ENCODE measurements around the gene BHLHA9.
"Not testable (repeated sequence)": the region's sequence is repeated elsewhere in the genome, so short reads cannot be mapped to it uniquely, and the experiment has no call there.

BHLHA9 gene

DNA sequence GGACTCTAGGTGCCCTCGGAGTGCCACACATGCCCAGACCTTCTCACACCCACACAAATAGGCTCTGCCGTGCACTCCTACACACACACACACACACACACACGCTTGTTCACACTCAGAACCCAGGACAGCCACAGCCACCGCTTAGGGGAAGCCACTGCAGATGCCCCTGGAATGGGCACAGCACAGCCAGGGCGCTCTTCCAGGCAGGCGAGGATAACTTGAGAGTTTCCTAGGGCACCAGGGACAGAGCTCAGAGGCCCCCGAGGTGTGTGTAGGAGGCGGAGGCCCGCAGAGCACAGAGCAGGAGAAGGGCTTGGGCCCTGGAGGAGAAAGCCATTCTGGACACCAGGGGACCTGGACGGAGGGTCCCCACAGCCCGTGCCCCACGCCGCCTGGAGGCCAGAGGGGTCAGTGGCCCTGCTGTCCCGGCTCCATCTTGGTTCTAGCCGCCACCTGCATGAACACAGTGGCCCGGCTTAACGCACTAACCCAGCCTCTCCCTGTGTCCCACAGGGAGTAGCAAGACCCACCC, 30.2 kb downstream of the BHLHA9 start:
- DNase-seq (ENCODE audit: low spot score) = no peak

DNA sequence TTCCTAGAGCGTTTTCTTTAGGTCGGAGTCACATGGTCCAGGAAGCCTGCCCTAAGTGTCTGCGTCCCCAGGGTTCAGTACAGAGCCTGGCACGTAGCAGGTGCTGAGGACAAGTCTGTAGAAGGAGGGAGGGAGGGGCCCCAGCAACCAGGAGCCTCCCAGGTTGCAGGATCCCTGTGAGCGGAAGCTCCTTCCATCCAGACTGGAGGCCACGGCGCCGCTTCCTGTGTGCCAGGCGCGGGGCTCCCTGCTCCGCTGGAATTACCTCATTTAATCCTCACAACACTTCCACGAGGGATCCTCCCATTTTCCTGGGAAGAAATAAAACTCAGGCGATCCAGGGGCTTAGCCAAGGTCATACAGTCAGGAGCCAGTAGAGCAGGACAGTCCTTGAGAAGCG, 31.3 kb downstream of the BHLHA9 start:
- DNase-seq (ENCODE audit: low spot score) = no peak

DNA sequence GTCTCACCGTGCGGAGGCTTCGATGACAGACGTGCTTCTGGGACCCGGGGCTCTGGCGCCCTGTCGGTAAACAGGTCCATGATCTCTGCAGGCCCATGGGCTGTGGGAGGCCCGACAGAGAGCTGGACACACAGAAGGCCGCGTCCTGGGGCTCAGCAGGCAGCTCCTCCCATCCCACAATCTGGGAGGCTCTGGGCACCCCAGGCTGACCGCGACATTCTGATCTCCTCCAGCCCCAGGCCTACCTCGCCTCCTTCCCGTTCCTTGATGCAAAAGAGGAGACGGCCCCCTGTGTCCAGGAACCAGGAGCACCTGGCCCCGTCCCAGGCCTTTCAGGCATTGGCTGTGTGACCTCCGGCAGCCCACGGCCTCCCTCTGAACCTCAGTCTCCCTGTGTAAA, 32.5 kb downstream of the BHLHA9 start:
- no peak for DNase-seq (ENCODE audit: low spot score)

DNA sequence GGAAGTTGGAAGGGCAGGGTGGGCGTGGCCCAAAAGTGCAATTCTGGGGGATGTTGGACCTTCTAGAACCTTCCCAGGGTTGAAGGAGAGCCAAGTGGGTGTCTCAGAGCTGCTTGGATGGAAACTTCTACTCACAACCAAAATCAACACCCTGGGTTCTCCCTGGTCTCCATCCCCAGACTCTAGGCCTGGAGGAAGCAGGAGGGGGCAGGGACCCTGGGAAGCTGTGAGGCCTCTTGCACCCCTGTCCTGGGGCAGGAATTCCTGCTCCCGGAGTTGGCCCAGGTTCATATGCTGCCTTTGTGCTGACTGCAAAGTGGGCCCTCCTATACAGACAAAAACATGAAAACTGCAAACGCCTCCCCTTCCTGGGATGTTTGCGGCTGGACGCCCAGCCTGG, 34.3 kb downstream of the BHLHA9 start:
- no peak for DNase-seq (ENCODE audit: low spot score)

DNA sequence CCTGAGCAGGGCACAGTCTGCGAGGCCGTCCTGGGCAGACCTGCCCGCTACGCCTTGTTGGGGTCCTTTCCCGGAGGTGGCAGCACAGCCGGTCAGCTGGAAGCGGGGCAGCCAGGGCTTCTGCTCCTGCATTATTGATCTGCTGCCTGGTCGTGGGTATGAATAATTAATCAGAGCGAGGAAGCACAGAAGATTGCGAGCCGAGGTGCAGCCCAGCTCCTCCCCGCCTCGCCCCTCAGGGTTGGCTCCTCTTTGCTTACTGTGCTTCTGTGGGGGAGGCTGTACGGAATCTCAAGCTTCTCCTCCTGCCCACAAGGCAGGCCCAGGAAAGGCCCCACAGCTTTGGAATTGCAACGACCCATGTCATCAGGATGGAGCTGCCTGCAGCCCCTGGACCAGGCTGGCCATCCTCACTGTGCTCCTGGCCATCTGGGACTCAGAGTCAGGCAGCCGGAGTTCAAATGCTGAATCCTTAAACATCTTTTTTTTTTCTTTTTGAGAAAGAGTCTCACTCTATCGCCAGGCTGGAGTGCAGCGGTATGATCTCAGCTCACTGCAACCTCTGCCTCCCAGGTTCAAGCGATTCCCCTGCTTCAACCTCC, 34.8 kb downstream of the BHLHA9 start:
- no peak for DNase-seq (ENCODE audit: low spot score)

DNA sequence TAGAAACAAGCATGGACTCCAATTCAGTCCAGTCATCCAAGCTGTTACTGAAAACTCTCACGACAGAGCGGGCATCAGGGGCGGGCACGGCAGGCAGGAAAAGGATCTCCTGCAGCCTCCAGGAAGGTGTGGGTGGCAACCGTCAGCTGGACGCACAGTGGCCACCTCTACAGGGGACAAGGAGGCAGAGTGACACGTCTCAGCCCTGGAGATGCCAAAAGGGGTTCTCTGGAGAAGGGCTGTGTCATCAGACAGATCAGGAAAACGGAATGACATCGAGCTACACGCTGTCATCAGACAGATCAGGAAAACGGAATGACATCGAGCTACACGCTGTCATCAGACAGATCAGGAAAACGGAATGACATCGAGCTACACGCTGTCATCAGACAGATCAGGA, 37.6 kb downstream of the BHLHA9 start:
- DNase-seq (ENCODE audit: low spot score) = not testable (repeated sequence)

DNA sequence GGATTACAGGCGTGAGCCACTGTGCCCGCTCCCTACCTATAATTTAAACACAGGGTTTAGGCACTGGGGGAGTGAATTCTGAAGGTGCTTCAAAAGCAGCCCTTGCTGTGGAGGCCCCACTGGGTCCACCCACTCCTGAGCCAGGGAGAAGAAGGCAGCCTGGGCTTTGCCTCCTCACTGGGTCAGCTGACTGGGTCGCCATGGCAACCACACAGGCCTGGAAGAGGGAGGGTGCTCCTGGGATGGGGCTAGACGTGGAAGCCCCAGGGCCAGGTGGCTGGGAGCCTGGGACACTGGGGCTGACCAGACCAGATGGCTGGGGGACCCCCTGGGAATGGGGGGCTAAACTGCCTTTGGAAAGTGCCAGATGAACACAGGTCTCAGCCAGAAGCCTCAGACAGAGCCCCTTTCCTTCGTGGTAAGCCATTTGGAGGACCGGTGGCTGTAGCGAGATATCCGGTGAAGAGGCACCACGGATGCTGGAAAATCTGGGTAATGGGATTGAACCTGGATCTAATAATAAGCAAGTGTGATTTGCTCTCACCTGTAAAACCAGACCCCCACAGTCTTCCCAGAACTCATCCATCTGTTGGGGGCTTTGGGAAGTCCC, 42.1 kb downstream of the BHLHA9 start:
- no peak for DNase-seq (ENCODE audit: low spot score)

DNA sequence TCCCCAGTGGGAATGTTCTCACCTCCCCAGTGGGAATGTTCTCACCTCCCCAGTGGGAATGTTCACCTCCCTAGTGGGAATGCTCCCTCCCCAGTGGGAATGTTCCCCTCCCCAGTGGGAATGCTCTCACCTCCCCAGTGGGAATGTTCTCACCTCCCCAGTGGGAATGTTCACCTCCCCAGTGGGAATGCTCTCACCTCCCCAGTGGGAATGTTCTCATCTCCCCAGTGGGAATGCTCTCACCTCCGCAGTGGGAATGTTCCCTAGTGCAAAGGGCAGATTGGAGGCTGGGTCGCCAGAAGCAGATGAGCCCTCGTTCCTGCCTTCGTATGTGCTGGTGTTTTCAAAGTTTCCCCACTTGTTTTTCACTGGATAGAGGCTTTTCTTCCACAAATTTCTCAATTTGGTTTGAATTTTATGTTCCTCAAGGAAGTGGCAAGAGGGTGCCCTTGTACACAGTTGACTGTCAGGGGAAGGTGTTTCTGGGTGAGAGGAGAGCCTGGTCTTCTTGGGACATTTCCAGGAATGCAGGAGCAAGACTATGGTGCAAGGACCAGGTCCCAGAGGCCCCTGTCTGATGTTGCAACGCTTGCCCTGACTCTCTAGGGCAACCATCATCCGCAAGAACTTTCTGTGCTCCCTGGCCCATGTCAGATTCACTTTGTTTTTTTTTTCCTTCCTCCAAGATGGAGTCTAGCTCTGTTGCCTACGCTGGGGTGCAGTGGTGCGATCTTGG, 43.2 kb downstream of the BHLHA9 start:
- DNase-seq (ENCODE audit: low spot score) = no peak

DNA sequence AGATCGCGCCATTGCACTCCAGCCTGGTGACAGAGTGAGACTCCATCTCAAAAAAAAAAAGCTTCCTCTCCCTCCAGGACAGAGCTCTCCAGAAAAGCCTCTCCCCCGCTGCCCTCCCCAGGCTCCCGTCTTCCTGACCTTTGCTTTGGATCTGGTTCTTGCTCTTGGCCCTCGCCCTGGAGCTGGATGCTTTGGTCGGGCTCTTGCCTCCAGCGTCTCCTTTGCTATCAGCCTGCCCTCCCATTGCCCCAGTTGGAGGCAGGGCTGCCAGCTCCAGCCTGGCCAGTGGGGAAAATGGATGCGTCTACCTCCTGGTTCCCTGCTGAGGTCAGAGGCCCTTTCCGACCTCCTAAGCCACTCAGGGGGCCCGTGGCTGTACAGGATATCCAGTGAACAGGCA, 45.2 kb downstream of the BHLHA9 start:
- no peak for DNase-seq (ENCODE audit: low spot score)

DNA sequence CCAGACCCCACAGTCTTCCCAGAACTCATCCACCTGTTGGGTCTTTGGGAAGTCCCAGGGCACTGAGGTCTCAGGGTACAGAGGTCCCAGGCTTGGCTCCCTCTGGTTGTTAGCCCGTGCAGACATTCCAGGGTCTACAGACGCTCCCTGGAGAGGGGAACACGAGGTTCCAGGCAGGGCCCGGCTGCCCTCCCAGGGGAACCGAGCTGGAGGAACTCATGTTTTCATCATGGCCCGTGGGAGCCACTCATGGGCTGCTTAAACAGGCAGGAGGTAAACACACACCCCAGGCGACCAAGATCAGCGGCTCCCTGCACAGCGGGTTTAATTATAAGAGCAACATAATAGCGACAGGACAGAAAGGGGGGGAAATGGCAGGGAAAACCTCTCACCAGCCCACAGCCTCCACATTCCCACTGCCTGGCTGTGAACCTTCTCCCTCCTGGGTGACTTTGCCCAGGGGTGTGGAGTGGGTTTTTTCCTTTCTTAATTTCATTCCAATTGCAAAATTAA, 45.7 kb downstream of the BHLHA9 start:
- no peak for DNase-seq (ENCODE audit: low spot score)
